ENCODE measurements around the gene MAPKAP1.

GRCh38 chr9:125460883-125461635, 245.9 kb downstream of the MAPKAP1 start:
- TF ChIP-seq, protein P1, sequence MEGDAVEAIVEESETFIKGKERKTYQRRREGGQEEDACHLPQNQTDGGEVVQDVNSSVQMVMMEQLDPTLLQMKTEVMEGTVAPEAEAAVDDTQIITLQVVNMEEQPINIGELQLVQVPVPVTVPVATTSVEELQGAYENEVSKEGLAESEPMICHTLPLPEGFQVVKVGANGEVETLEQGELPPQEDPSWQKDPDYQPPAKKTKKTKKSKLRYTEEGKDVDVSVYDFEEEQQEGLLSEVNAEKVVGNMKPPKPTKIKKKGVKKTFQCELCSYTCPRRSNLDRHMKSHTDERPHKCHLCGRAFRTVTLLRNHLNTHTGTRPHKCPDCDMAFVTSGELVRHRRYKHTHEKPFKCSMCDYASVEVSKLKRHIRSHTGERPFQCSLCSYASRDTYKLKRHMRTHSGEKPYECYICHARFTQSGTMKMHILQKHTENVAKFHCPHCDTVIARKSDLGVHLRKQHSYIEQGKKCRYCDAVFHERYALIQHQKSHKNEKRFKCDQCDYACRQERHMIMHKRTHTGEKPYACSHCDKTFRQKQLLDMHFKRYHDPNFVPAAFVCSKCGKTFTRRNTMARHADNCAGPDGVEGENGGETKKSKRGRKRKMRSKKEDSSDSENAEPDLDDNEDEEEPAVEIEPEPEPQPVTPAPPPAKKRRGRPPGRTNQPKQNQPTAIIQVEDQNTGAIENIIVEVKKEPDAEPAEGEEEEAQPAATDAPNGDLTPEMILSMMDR (IDR thresholded peaks at IDR 0.05; ENCODE audit: borderline replicate concordance, extremely low read depth, low read length, poor library complexity, severe bottlenecking): no peak
- no peak for TF ChIP-seq EZH2 (IDR thresholded peaks at IDR 0.05; ENCODE audit: borderline replicate concordance, low read depth, low read length, severe bottlenecking)

Measured in DND-41 (cell line).